ENCODE results near the gene FGF1.

FGF1 gene

GRCh38 chr5:142614054-142614453, 71.8 kb downstream of the FGF1 start:
- DNase-seq (ENCODE audit: low spot score): no peak

GRCh38 chr5:142613271-142613671, 72.6 kb downstream of the FGF1 start:
- DNase-seq (ENCODE audit: low spot score): no peak

- DNase-seq (ENCODE audit: low spot score): no peak
Observed at GRCh38 chr5:142612494-142613270, 73.2 kb downstream of the FGF1 start.

GRCh38 chr5:142611154-142611553, 74.7 kb downstream of the FGF1 start:
- DNase-seq (ENCODE audit: low spot score): peak; percentile 43

DNA sequence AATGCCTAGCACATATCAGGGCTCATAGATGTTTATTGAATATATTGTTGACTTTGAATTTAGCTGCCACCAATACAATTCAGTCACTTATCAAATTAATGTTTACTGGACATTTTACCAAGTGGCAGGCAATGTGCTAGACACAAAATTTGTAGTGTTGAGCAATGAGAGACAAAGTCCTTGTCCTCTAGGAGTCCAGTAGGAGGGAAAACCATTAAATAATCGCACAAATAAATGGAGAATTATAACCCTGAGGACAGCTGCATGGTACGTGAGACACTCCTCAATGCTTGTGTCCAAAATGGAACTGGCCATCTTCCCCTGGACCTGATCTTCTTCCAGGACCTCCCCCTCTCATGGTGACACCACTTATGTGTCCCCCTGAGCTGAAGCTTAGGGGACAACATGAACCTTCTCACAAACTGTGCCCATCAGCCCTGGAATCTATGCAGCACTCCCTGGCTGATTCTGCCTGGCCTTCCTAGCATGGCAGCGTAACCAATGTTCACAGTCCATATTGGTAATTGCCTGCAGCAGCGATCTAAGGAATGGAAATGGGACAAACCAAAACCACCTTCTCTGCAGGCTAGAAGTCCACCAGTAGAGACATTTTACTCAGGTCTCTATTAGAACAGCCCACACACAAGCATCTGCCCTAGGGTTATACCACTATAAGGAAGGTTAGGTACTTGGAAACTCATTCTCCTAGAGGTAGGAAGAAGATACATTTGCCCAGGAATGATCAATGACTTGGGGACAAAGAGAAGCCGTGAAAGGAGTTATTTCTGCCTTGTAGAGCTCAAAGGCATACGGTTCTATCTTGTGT, 75.5 kb downstream of the FGF1 start:
- no peak for DNase-seq (ENCODE audit: low spot score)

DNA sequence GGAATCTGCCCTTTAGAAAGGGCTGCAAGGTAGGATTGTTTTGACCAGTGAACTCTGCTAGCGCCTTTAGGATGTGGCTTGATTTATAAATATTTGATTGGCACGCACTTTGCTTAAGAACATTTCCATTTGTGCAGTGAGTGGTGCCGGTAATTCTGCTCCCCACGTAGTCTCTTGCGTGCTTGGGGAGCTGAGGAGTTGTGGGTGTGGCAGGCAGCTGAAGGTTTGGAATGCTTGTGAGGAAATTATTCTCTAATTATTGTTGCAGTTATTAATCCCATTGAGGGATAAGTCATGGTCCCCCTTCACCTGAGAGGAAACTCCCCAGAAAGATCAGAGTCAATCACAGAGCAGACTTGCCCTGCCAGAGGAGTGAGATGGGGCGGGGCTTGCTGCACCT, 76.7 kb downstream of the FGF1 start:
- no peak for DNase-seq (ENCODE audit: low spot score)

GRCh38 chr5:142608081-142608480, 77.8 kb downstream of the FGF1 start:
- no peak for DNase-seq (ENCODE audit: low spot score)

GRCh38 chr5:142605611-142606010, 80.3 kb downstream of the FGF1 start:
- DNase-seq (ENCODE audit: low spot score): no peak

DNA sequence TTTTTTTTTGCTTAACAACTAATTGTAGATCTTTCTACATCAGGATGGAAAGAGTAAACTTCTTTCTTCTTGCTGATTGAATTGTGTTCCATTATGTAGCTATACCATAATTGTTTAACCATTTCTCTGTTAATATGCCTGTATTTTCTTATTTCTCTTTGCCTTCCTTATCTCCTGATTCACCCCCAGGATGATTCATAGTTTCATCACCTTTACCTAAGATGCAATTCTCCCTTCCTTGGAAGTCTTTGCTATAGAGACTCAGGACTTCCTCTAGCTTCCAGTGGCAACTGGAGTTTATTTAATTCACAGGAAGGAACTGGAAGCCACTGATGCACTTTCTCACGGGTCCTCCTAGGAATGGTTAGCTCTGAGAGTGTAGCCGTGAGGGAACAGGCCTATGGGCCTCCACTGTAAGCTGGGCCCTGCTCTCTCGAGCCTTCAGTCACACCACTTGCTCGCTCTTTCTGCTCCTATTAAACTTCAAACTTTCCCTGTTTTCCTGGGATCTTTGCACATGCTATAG, 83.1 kb downstream of the FGF1 start:
- DNase-seq (ENCODE audit: low spot score): no peak

DNA sequence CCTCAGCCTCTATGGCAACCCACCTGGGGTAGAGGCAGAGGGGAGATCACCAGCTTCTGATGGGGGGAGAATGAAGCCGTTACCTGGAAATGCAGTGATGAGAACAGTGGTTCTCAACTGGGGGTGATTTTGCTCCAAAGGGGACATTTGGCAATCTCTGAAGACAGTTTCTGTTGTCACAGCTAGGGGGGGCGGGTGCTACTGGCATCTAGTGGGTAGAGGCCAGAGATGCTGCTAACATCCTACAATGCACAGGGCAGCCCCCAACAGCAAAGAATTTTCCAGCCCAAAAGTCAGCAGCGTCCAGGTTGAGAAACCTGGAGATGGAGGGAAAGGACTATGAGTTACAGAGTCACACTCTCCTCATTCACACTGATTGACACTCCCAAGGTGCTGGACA, 84.5 kb downstream of the FGF1 start:
- no peak for DNase-seq (ENCODE audit: low spot score)

- DNase-seq (ENCODE audit: low spot score): no peak
Observed at GRCh38 chr5:142600611-142601358, 85.1 kb downstream of the FGF1 start.

DNA sequence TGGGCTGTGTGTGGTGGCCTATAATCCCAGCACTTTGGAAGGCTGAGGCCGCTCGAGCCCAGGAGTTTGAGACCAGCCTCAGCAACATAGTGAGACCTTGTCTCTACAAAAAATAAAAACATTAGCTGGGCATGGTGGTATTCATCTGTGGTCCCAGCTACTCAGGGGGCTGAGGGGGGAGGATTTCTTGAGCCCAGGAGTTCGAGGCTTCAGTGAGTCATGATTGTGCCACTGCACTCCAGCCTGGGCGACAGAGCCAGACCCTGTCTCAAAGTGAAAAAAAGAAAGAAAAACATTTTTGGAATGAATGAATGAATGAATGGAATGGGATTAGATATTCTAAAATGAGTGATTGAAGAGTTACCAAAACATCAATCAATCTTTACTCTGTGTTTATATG, 85.8 kb downstream of the FGF1 start:
- no peak for DNase-seq (ENCODE audit: low spot score)

- DNase-seq (ENCODE audit: low spot score): no peak
Observed at GRCh38 chr5:142598338-142598700, 87.6 kb downstream of the FGF1 start.

GRCh38 chr5:142597546-142598337, 88.1 kb downstream of the FGF1 start:
- DNase-seq (ENCODE audit: low spot score): no peak

- DNase-seq (ENCODE audit: low spot score): no peak
Observed at GRCh38 chr5:142597025-142597424, 88.9 kb downstream of the FGF1 start.

GRCh38 chr5:142592365-142592764, 93.5 kb downstream of the FGF1 start:
- DNase-seq (ENCODE audit: low spot score): no peak

GRCh38 chr5:142590451-142591231, 95.2 kb downstream of the FGF1 start:
- DNase-seq (ENCODE audit: low spot score): no peak

- no peak for DNase-seq (ENCODE audit: low spot score)
Observed at GRCh38 chr5:142589720-142590119, 96.2 kb downstream of the FGF1 start.

- DNase-seq (ENCODE audit: low spot score): peak; percentile 24
Observed at GRCh38 chr5:142587354-142587965, 98.4 kb downstream of the FGF1 start.

DNA sequence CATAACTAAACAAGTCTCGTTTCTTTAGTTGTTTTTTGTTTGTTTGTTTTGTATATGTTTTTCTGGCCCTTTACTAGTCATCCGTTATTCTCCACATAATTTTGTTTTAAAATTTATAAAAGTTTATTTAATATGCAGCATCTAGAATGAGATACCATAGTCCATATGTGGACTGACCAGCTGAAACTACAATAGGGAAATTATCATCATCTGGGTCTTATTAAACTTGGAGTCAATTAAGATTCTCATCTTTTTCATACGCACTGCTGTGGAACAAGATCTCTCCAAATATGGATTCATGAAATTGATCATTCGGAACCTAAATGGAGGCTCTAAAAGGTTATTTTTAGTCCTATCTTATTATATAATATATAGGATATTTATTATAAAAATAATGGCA, 99.3 kb downstream of the FGF1 start:
- no peak for DNase-seq (ENCODE audit: low spot score)

Data from SK-N-DZ (cell line).